ENCODE measurements around the gene GLB1L. TPM values are rescaled to one million over a fixed set of nuclear protein-coding genes. Genes with fewer than 3 reads are reported as not detected.
A peak's percentile ranks its signal among the peaks of the same experiment; 100 is the strongest.

GLB1L gene
- total RNA-seq, 4 donors from 2014 or later, result 6.7 to 13.1 (median 9.6) TPM

GRCh38 chr2:219209236-219210195, 35.7 kb downstream of the GLB1L start:
- Histone ChIP-seq H3K4me3 (no peak overlapping the region), H3K27ac (peak overlapping the region in 2 of 4 donors; percentile 19 to 24), H3K9me3 (no peaks in the 10 kb centered on the region), H3K36me3 (peaks cover 0 to 65% (median 15%) of the 10 kb centered on the region in 3 donors), H3K27me3 (no peaks in the 10 kb centered on the region), H3K4me1 (peaks cover 0 to 23% (median 12%) of the 10 kb centered on the region in 4 donors)
- TF ChIP-seq EP300 (IDR thresholded peaks at IDR 0.05), result no peak
- TF ChIP-seq POLR2A (IDR thresholded peaks at IDR 0.05), result no peak
- TF ChIP-seq CTCF (IDR thresholded peaks at IDR 0.05), result no peak
- no peak for DNase-seq (ENCODE audit: low spot score in 2 of 2)
- 77 to 78% methylated on average over 18 of the region's 18 CpGs for WGBS, 2 donors

GRCh38 chr2:219207884-219208740, 37.1 kb downstream of the GLB1L start:
- H3K9me3 ChIP-seq, result no peaks in the 10 kb centered on the region
- peaks cover 0 to 51% (median 13%) of the 10 kb centered on the region in 3 donors for H3K36me3 ChIP-seq
- TF ChIP-seq POLR2A (IDR thresholded peaks at IDR 0.05) (no peak), EP300 (IDR thresholded peaks at IDR 0.05) (no peak), CTCF (IDR thresholded peaks at IDR 0.05) (no peak)
- peak overlapping the region in 2 of 4 donors; percentile 73 to 82 for H3K4me3 ChIP-seq
- DNase-seq (ENCODE audit: low spot score in 2 of 2), result no peak
- peak overlapping the region in 3 of 4 donors; percentile 97 to 99 (median 99) for H3K27ac ChIP-seq
- H3K27me3 ChIP-seq, result no peaks in the 10 kb centered on the region
- peaks cover 0 to 23% (median 12%) of the 10 kb centered on the region in 4 donors for H3K4me1 ChIP-seq
- WGBS, 2 donors, result 70 to 76% methylated on average over 17 of the region's 17 CpGs

GRCh38 chr2:219207134-219207883, 37.9 kb downstream of the GLB1L start:
- H3K36me3 ChIP-seq, result peaks cover 0 to 43% (median 9%) of the 10 kb centered on the region in 3 donors
- DNase-seq (ENCODE audit: low spot score in 2 of 2), result peak in 1 of 2 donors; percentile 78
- no peaks in the 10 kb centered on the region for H3K9me3 ChIP-seq
- TF ChIP-seq CTCF (IDR thresholded peaks at IDR 0.05), result no peak
- TF ChIP-seq POLR2A (IDR thresholded peaks at IDR 0.05), result no peak
- no peak for TF ChIP-seq EP300 (IDR thresholded peaks at IDR 0.05)
- H3K27ac ChIP-seq, result peak overlapping the region; percentile 97 to 99 (median 98)
- 15 to 18% methylated on average over 19 to 22 of the region's 22 CpGs for WGBS, 2 donors
- peaks cover 0 to 23% (median 12%) of the 10 kb centered on the region in 4 donors for H3K4me1 ChIP-seq
- H3K27me3 ChIP-seq, result no peaks in the 10 kb centered on the region
- H3K4me3 ChIP-seq, result peak overlapping the region; percentile 68 to 82 (median 76)

GRCh38 chr2:219206328-219207133, 38.7 kb downstream of the GLB1L start, which contains the start of gene ZFAND2B:
Gene ZFAND2B, plus strand, starts transcription at chr2:219206782. Its CDS starts 206 bp downstream, at chr2:219206988.
- DNase-seq (ENCODE audit: low spot score in 2 of 2), result peak; percentile 90 to 93
- TF ChIP-seq CTCF (IDR thresholded peaks at IDR 0.05) (peak in 2 of 5 experiments; percentile 65 to 68), POLR2A (IDR thresholded peaks at IDR 0.05) (peak; percentile 95 to 99), EP300 (IDR thresholded peaks at IDR 0.05) (peak in 1 of 2 donors; percentile 99)
- H3K36me3 ChIP-seq, result peaks cover 0 to 37% (median 9%) of the 10 kb centered on the region in 3 donors
- 1 to 2% methylated on average over 25 to 40 of the region's 76 CpGs for WGBS, 2 donors
- no peaks in the 10 kb centered on the region for H3K27me3 ChIP-seq
- H3K9me3 ChIP-seq, result no peaks in the 10 kb centered on the region
- peaks cover 0 to 23% (median 12%) of the 10 kb centered on the region in 4 donors for H3K4me1 ChIP-seq
- H3K4me3 ChIP-seq, result peak within 1 kb of the TSS; percentile 68 to 82 (median 76)
- H3K27ac ChIP-seq, result peak within 1 kb of the TSS; percentile 97 to 99 (median 98)

Measured in tibial nerve (tissue), 4 donors.